ENCODE measurements around the gene MLXIPL. TPM values are rescaled to one million over a fixed set of nuclear protein-coding genes. Genes with fewer than 3 reads are reported as not detected.
"Not testable (repeated sequence)": the region's sequence is repeated elsewhere in the genome, so short reads cannot be mapped to it uniquely, and the experiment has no call there.

MLXIPL gene
- total RNA-seq, 1 experiment from 2014 or later: 19.8 TPM

DNA sequence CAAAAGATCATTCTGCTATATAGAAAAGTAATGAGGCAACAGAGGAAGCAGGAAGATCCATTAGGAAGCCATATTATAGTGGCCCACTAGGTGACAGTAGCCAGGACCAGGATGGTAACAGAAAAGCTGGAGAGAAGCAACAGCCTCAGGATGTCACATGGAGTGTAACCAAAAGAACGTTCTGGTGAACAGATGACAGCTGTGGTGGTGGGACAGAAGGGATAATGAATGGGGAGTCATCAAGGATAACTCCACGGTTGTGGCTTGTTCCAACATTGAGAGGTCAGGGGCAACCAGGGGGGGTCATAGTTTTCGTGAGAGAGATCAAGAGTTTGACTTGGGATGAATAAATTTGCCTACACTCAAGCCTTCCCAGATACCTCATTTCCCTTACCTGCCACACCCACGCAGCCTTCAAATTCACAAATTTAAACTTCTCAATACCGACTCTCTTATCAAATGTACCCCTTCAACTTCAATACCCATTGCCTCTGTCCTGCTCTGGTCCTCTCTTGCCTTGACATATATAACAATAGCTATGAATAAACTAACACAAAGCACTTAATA, 55.2 kb downstream of the MLXIPL start:
- ChIA-PET CTCF (interaction anchor here (0.9 to 1.2 kb wide), 2 partner anchors 9 to 49 kb away, joined by 3 to 4 read pairs; partner anchors contain the start of gene TBL2), POLR2A (interaction anchor here (0.6 kb wide), 1 partner anchor 171 kb away, joined by 3 read pairs; no protein-coding TSS in a partner anchor)
- Histone ChIP-seq H3K9me3 (no peaks in the 10 kb centered on the region), H3K36me3 (ENCODE audit: control insufficient read depth, insufficient read depth, low read length) (peaks cover 14% of the 10 kb centered on the region), H3K27me3 (replicated peaks; ENCODE audit: control insufficient read depth, insufficient read depth, low read length) (no peaks in the 10 kb centered on the region), H3K4me3 (ENCODE audit: low read depth, low read length) (no peak overlapping the region), H3K4me1 (peaks cover 19% of the 10 kb centered on the region)
- H3K4me3 Mint-ChIP-seq (ENCODE audit: unreplicated experiment): no peak overlapping the region
- BruUV-seq (replicated peaks): no TSS peak
- H3K27me3 Mint-ChIP-seq (ENCODE audit: insufficient read depth, unreplicated experiment): no peaks in the 10 kb centered on the region
- H3K4me1 Mint-ChIP-seq (ENCODE audit: low read depth, unreplicated experiment): peaks cover 7% of the 10 kb centered on the region
- H3K36me3 Mint-ChIP-seq (ENCODE audit: insufficient read depth, unreplicated experiment): peaks cover 42% of the 10 kb centered on the region
- H3K27ac Mint-ChIP-seq (ENCODE audit: unreplicated experiment): no peak overlapping the region
- DNase-seq: no peak
- intact Hi-C loops (cut with micrococcal nuclease; ENCODE audit: unreplicated experiment): no loop called here
- TF ChIP-seq, protein P1, sequence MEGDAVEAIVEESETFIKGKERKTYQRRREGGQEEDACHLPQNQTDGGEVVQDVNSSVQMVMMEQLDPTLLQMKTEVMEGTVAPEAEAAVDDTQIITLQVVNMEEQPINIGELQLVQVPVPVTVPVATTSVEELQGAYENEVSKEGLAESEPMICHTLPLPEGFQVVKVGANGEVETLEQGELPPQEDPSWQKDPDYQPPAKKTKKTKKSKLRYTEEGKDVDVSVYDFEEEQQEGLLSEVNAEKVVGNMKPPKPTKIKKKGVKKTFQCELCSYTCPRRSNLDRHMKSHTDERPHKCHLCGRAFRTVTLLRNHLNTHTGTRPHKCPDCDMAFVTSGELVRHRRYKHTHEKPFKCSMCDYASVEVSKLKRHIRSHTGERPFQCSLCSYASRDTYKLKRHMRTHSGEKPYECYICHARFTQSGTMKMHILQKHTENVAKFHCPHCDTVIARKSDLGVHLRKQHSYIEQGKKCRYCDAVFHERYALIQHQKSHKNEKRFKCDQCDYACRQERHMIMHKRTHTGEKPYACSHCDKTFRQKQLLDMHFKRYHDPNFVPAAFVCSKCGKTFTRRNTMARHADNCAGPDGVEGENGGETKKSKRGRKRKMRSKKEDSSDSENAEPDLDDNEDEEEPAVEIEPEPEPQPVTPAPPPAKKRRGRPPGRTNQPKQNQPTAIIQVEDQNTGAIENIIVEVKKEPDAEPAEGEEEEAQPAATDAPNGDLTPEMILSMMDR (IDR thresholded peaks at IDR 0.05; ENCODE audit: insufficient read depth in 1 of 2, low read depth in 1 of 2, low read length in 1 of 2, severe bottlenecking in 1 of 2, unreplicated experiment in 1 of 2): no peak
- no peaks in the 10 kb centered on the region for H3K9me3 Mint-ChIP-seq (ENCODE audit: unreplicated experiment)

DNA sequence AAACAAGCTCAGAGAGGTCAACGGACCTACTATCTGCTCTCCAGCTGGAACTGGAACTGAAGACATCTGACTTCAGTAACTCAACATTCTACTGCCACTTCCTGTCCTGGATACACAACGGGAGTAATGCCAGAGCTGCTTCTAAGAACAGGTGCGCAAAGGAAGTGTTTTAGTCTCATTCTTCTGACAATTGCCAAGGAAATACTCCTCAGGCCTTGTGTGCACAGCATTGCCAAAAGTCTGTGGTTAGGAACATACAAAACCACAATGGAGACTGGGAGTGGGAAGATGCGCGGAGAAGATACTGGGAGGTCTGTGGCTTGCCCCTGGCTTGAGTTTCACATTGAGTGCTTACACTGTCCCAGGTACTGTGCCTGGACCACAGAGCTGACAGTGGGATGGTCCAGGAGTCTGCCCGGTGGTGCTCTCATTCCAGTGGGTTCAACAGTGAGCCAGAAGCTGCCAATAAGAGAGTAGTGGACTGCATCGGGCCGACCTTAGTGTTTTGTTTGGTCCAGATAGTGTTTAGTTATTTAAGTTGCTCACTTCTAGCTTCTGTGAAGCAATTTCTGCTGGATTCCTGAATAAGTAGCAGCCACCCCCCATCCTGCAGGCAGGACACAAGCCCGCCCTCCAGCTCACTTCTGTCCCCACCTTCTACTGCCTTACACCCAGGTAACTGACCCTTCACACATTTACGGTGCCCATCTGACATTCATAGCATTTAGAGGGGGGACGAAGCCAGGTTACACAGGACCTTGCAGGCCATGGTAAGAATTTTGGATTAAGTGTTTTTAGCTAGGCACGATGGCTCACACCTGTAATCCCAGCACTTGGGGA, 56.3 kb downstream of the MLXIPL start:
- DNase-seq: no peak
- H3K36me3 Mint-ChIP-seq (ENCODE audit: insufficient read depth, unreplicated experiment): peaks cover 32% of the 10 kb centered on the region
- peaks cover 7% of the 10 kb centered on the region for H3K4me1 Mint-ChIP-seq (ENCODE audit: low read depth, unreplicated experiment)
- POLR2A ChIA-PET: interaction anchor here (0.5 to 1.4 kb wide), 4 partner anchors 10 to 171 kb away, joined by 3 to 14 read pairs (median 4); partner anchors contain the start of genes ABHD11 and TBL2
- no peak overlapping the region for H3K4me3 ChIP-seq (ENCODE audit: low read depth, low read length)
- no TSS peak for BruUV-seq (replicated peaks)
- intact Hi-C loops (cut with micrococcal nuclease; ENCODE audit: unreplicated experiment): no loop called here
- H3K27ac Mint-ChIP-seq (ENCODE audit: unreplicated experiment): no peak overlapping the region
- H3K27me3 Mint-ChIP-seq (ENCODE audit: insufficient read depth, unreplicated experiment): no peaks in the 10 kb centered on the region
- H3K4me3 Mint-ChIP-seq (ENCODE audit: unreplicated experiment): no peak overlapping the region
- H3K4me1 ChIP-seq: peaks cover 14% of the 10 kb centered on the region
- H3K36me3 ChIP-seq (ENCODE audit: control insufficient read depth, insufficient read depth, low read length): peaks cover 5% of the 10 kb centered on the region
- TF ChIP-seq, protein P1 (IDR thresholded peaks at IDR 0.05; ENCODE audit: insufficient read depth in 1 of 2, low read depth in 1 of 2, low read length in 1 of 2, severe bottlenecking in 1 of 2, unreplicated experiment in 1 of 2): no peak
- H3K9me3 ChIP-seq: no peaks in the 10 kb centered on the region
- no peaks in the 10 kb centered on the region for H3K9me3 Mint-ChIP-seq (ENCODE audit: unreplicated experiment)
- CTCF ChIA-PET: interaction anchor here (1.1 to 1.2 kb wide), 2 partner anchors 48 to 157 kb away, joined by 3 read pairs; no protein-coding TSS in a partner anchor
- no peaks in the 10 kb centered on the region for H3K27me3 ChIP-seq (replicated peaks; ENCODE audit: control insufficient read depth, insufficient read depth, low read length)

DNA sequence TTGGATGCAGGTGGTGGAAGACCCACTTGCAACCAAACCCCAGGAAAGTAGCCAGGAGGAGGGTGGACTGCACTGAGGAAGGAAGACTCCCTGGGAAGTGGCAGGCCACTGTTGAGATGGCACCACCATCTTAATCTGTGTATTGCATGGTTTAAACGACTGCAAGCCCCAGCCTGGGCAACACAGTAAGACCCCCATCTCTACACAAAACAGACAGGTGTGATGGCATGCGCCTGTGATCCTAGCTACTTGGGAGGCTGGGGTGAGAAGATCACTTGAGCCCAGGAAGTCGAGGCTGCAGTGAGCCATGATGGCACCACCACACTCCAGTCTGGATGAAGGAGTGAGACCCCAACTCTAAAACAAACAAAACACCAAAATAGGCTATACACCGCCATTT, 57.2 kb downstream of the MLXIPL start:
- intact Hi-C loops (cut with micrococcal nuclease; ENCODE audit: unreplicated experiment): no loop called here
- H3K9me3 Mint-ChIP-seq (ENCODE audit: unreplicated experiment): no peaks in the 10 kb centered on the region
- Histone ChIP-seq H3K36me3 (ENCODE audit: control insufficient read depth, insufficient read depth, low read length) (peaks cover 1% of the 10 kb centered on the region; the same call in 1 of the 2 replicates), H3K27me3 (replicated peaks; ENCODE audit: control insufficient read depth, insufficient read depth, low read length) (no peaks in the 10 kb centered on the region), H3K4me3 (ENCODE audit: low read depth, low read length) (no peak overlapping the region), H3K9me3 (no peaks in the 10 kb centered on the region), H3K4me1 (peaks cover 10% of the 10 kb centered on the region)
- TF ChIP-seq, protein P1 (IDR thresholded peaks at IDR 0.05; ENCODE audit: insufficient read depth in 1 of 2, low read depth in 1 of 2, low read length in 1 of 2, severe bottlenecking in 1 of 2, unreplicated experiment in 1 of 2): no peak
- no TSS peak for BruUV-seq (replicated peaks)
- no peak overlapping the region for H3K27ac Mint-ChIP-seq (ENCODE audit: unreplicated experiment)
- DNase-seq: no peak
- H3K36me3 Mint-ChIP-seq (ENCODE audit: insufficient read depth, unreplicated experiment): peaks cover 23% of the 10 kb centered on the region
- CTCF ChIA-PET: no interaction called here
- H3K27me3 Mint-ChIP-seq (ENCODE audit: insufficient read depth, unreplicated experiment): no peaks in the 10 kb centered on the region
- H3K4me3 Mint-ChIP-seq (ENCODE audit: unreplicated experiment): no peak overlapping the region
- POLR2A ChIA-PET: interaction anchor here (0.5 to 1.4 kb wide), 3 partner anchors 10 to 172 kb away, joined by 3 to 14 read pairs (median 3); partner anchors contain the start of genes ABHD11 and TBL2
- H3K4me1 Mint-ChIP-seq (ENCODE audit: low read depth, unreplicated experiment): peaks cover 7% of the 10 kb centered on the region

DNA sequence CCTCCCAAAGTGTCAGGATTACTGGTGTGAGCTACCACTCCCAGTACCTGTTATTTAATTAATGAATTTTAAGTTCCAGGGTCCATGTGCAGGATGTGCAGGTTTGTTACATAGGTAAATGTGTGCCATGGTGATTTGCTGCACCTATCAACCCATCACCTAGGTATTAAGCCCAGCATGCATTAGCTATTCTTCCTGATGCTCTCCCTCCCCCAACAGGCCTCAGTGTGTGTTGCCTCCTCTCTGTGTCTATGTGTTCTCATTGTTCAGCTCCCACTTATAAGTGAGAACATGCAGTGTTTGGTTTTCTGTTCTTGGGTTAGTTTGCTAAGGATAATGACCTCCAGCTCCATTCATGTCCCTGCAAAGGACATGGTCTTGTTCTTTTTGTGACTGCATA, 57.9 kb downstream of the MLXIPL start:
- H3K9me3 Mint-ChIP-seq (ENCODE audit: unreplicated experiment); H3K27ac Mint-ChIP-seq (ENCODE audit: unreplicated experiment); H3K4me1 Mint-ChIP-seq (ENCODE audit: low read depth, unreplicated experiment); H3K9me3 ChIP-seq; H3K4me3 Mint-ChIP-seq (ENCODE audit: unreplicated experiment); H3K4me3 ChIP-seq (ENCODE audit: low read depth, low read length); DNase-seq; H3K36me3 ChIP-seq (ENCODE audit: control insufficient read depth, insufficient read depth, low read length); H3K27me3 Mint-ChIP-seq (ENCODE audit: insufficient read depth, unreplicated experiment); H3K27me3 ChIP-seq (replicated peaks; ENCODE audit: control insufficient read depth, insufficient read depth, low read length); intact Hi-C loops (cut with micrococcal nuclease; ENCODE audit: unreplicated experiment); BruUV-seq (replicated peaks): not testable (repeated sequence)
- peaks cover 10% of the 10 kb centered on the region for H3K4me1 ChIP-seq
- peaks cover 17% of the 10 kb centered on the region for H3K36me3 Mint-ChIP-seq (ENCODE audit: insufficient read depth, unreplicated experiment)
- CTCF ChIA-PET: interaction anchor here (1.4 kb wide), 1 partner anchor 10 kb away, joined by 4 read pairs; no protein-coding TSS in a partner anchor
- POLR2A ChIA-PET: interaction anchor here (0.6 to 1.3 kb wide), 2 partner anchors 10 to 136 kb away, joined by 3 read pairs; no protein-coding TSS in a partner anchor
